HG03039 (cell line): ENCODE results near the gene ZNF146.
"Not testable (repeated sequence)": the region's sequence is repeated elsewhere in the genome, so short reads cannot be mapped to it uniquely, and the experiment has no call there.

Source experiments
- ATAC-seq: cut with Tn5 transposase; IDR thresholded peaks from one replicate; pipeline ENCODE4 v1.9.1; 2021; ENCODE audit warnings: mild to moderate bottlenecking, moderate library complexity; ENCODE audit not compliant: unreplicated experiment

Gene ZNF146

GRCh38 chr19:36233626-36234025, 18.7 kb downstream of the ZNF146 start:
- not testable (repeated sequence) for ATAC-seq

GRCh38 chr19:36236304-36236945, 21.5 kb downstream of the ZNF146 start:
- no peak for ATAC-seq

- ATAC-seq, result no peak
Measured at GRCh38 chr19:36236946-36237310, 22.0 kb downstream of the ZNF146 start.

- ATAC-seq, result no peak
Measured at GRCh38 chr19:36244066-36244465, 29.2 kb downstream of the ZNF146 start.

GRCh38 chr19:36245210-36246005, 30.5 kb downstream of the ZNF146 start:
- ATAC-seq, result no peak

GRCh38 chr19:36246006-36246481, 31.1 kb downstream of the ZNF146 start:
- ATAC-seq, result no peak

- ATAC-seq, result no peak
Measured at GRCh38 chr19:36252047-36252446, 37.1 kb downstream of the ZNF146 start.

- ATAC-seq, result no peak
Measured at GRCh38 chr19:36254848-36255247, 39.9 kb downstream of the ZNF146 start.

- no peak for ATAC-seq
Measured at GRCh38 chr19:36255316-36255715, 40.4 kb downstream of the ZNF146 start.

GRCh38 chr19:36256064-36256463, 41.2 kb downstream of the ZNF146 start:
- ATAC-seq, result no peak

GRCh38 chr19:36256853-36257519, 42.1 kb downstream of the ZNF146 start:
- ATAC-seq, result no peak

- no peak for ATAC-seq
Measured at GRCh38 chr19:36257520-36257876, 42.6 kb downstream of the ZNF146 start.

GRCh38 chr19:36258028-36258875, 43.3 kb downstream of the ZNF146 start:
- ATAC-seq, result no peak

- ATAC-seq, result no peak
Measured at GRCh38 chr19:36259211-36259610, 44.3 kb downstream of the ZNF146 start.

GRCh38 chr19:36265064-36265463, 50.2 kb downstream of the ZNF146 start:
- ATAC-seq, result no peak

- no peak for ATAC-seq
Measured at GRCh38 chr19:36265856-36266374, 51.0 kb downstream of the ZNF146 start.

- no peak for ATAC-seq
Measured at GRCh38 chr19:36266375-36266961, 51.6 kb downstream of the ZNF146 start.

- no peak for ATAC-seq
Measured at GRCh38 chr19:36267061-36267845, 52.3 kb downstream of the ZNF146 start.

GRCh38 chr19:36268081-36268480, 53.2 kb downstream of the ZNF146 start:
- ATAC-seq, result not testable (repeated sequence)

GRCh38 chr19:36268591-36268990, 53.7 kb downstream of the ZNF146 start:
- ATAC-seq, result not testable (repeated sequence)
